NCI-H82 treated with DMSO at 0.1 percent for 48 hours (cell line): ENCODE results near the gene ZFP90.
"Not testable (repeated sequence)": the region's sequence is repeated elsewhere in the genome, so short reads cannot be mapped to it uniquely, and the experiment has no call there.

Experiments used
- DNase-seq: peaks from one replicate; lab custom pipeline; 2025; ENCODE audit not compliant: unreplicated experiment; lab: John Stamatoyannopoulos, UW

ZFP90 gene

DNA sequence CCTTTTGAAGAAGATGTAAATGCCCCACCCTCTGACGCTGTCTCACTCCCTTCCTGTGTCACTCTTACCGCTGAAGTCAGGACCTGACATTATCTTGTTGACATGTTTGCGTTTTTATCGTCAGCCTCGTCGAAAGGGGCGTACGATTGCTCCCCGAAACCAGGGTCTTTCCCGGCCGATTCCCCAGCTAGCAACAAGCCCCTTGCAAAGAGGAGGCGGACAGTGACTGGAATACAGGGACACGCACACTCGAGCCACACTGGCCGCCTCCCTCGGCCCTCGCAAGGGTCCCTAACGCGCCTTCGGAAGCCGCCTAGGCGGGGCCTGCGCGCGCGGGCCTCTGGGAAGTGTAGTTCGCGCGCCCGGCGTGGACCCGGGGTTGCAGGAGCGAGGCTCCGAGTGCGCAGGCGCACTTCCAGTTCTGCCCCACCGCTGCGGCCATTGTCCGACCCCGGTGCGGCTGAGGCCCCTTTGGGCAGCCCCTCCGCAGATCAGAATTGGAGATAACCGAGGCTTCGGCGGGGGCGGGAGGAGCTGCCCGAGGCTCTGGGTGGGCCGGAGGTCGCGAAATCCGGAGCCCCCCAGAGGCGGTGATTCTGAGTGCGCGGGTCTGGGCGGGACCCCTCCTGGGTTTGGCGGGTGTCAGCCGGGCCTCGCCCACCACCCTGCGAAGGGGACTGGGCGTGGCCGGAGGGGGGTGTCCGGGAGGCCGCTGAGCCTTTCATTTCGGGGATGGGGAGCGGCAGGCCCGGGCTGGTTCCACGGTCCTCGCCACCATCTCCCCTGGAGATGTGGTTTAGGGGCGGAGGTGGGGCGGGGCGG is at the start of gene ZFP90:
Gene ZFP90 (plus strand): TSS at position 412 of the 822 bp plus-strand sequence. CDS start 502 bp downstream, outside the sequence.
- DNase-seq, result peak; percentile 64

DNA sequence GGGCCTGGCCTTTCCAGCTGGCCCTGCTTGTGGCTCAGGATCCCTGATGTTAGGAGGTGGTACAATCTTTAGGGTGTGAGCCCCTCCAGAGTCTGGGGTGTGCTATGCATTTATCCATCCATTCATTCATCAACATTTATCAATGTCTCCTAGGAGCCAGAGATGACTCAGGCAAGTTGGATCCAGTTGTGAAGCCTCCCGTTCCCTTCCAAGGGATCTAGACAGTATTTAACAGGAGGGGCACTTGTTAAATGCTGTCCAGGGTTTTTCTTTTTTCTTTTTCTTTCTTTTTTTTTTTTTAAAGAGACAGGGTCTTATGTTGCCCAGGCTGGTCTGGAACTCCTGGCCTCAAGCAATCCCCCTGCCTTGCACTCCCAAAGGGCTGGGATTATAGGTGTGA is 48.7 kb upstream of the ZFP90 start:
- DNase-seq, result no peak

DNA sequence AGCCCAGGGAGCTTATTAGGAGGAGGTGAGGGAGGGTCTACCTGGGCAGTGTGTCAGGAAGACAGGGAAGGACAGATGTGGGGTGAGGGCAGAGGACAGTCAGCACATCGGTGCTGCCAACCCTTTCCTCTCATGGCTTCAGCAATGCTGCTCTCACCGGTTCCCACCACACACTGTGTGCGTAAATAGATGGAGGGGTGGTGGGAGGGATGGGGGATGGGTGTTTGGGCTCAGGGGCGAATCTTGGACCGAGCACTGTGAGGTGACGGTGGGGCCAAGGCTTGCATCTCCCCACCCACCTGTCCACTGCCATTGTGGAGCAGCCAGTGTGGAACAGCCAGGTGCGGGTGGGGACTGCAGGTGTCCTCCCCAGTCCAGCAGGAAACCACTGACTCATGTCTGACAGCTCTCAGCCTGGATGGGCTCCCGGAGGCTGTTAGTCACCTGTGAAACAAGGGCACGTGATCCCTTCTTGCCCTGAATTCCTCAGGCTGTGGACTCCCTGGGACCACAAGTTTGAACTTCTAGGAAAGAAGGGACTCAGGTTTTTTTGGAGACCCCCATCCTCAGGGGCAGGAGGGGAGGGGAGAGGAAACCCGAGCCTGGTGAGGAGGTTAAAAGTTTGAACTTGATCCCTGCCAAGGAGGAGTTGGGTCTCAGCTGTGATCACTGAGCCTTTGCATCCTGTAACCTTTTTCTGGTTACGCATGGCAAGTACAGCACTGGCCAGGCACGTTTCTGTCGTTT is 48.1 kb upstream of the ZFP90 start:
- DNase-seq, result no peak

- DNase-seq, result no peak
Observed at GRCh38 chr16:68491576-68491950, 47.5 kb upstream of the ZFP90 start.

- DNase-seq, result no peak
Observed at GRCh38 chr16:68492151-68492542, 46.9 kb upstream of the ZFP90 start.

DNA sequence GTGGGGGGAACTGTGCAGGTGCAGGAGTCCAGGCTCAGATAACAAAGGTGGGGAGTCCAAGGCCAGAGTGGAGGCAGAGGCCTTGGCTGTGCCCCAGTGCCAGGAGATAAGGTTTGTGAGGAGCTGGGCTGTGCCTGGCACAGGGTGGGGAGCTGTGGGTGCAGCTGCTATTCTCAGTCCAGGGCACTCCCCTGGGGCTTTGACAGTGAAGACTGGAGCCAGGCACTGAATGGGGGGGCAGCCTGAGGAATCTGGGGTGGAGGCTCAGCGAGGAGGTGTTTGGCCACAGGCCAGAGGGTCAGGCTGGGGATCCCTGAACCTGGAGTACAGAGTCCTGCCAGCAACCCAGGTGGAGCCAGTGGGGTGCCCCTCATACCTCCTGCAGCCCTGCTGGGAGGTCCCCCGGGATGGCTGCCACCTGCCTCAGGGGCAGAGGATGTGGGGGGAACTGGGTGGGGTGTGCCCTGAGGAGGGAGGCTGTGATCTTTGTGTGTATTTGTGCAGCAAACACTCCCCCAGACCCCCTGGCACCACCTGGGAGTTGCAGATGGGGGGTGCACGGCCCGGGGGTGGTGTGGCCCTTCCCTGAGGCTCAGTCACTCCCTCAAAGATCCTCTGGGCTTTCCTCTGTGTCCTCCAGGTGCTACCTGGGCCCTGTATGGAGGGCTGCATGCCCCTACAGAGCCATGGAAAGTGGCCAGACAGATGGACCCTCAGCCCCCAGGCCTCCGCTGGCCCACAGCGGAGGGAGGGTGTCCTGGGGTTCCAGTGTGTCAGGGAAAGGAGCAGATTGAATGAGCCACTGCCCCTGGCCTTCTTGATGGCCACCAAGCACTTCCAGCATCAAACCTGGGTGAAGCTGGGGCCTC is 46.3 kb upstream of the ZFP90 start:
- DNase-seq, result no peak

DNA sequence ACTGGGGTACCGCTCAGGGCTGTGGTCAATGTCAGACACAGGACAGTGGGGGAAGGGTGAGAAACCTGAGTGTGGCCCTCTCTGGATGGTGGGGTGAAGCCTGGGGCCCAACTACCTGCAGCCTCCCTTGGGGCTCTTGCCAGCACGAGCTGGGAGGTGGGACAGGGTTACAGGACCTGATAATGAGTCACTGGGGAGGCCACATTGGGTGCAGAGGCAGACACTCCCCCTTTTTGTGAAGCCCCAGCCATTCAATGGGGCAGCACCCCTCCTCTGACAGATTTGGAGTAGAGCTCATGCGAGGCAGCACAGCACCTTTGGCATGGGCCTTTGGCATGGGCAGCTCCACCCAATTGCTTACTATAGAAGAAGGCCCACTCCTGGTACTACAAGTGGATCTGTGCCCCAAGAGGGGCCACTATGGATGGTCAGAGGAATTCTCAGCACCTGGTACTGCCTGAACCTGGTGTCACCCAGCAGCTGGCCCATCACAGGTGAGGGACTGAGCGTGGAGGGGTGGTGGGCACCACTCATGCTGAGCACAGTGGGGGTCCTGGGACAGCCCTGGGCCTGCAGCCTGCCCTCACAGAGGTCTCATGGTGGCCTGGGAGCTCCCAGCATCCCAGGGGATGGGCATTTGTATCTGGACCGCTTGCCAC is 45.5 kb upstream of the ZFP90 start:
- DNase-seq, result no peak

GRCh38 chr16:68494261-68494660 is 44.8 kb upstream of the ZFP90 start:
- DNase-seq, result not testable (repeated sequence)

GRCh38 chr16:68496689-68497088 is 42.4 kb upstream of the ZFP90 start:
- DNase-seq, result no peak

- peak; percentile 48 for DNase-seq
Observed at GRCh38 chr16:68499006-68499405, 40.1 kb upstream of the ZFP90 start.

GRCh38 chr16:68503334-68503733 is 35.8 kb upstream of the ZFP90 start:
- no peak for DNase-seq

DNA sequence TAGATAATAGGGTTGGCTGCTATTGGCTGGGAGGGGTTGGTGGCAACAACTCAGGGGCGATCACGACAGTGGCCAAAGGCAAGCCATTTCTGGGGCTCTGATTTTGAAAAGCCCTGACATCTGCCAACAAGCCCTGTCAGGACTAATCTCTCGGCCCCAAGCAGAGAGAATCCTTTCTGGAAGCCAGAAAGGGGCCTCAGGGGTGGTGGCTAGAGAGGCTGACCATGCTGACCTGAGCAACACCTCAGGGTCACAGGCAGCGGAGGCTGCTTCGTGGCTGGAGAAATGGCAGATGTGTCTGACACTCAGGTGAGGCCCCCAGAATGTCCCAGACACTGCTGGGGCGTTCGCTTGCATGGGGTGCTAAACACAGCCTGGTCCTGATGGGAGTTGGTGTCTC is 35.0 kb upstream of the ZFP90 start:
- no peak for DNase-seq

- no peak for DNase-seq
Observed at GRCh38 chr16:68506331-68507053, 32.6 kb upstream of the ZFP90 start.

DNA sequence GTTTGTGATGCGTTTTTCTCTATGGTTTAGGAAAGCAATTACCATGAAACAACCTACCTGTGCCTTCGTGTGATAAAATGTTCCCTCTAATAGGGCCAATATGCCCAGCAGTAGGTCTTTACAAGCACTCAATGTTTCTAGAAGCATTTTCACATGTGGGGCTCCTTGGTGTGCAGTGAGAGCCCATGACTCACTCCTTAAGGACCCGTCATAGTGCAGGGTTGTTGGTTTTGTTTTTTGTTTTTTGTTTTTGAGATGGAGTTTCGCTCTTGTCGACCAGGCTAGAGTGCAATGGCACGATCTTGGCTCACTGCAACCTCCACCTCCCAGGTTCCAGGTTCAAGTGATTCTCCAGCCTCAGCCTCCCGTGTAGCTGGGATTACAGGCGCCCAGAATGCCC is 31.1 kb upstream of the ZFP90 start:
- no peak for DNase-seq

- DNase-seq, result no peak
Observed at GRCh38 chr16:68508641-68509240, 30.4 kb upstream of the ZFP90 start.

DNA sequence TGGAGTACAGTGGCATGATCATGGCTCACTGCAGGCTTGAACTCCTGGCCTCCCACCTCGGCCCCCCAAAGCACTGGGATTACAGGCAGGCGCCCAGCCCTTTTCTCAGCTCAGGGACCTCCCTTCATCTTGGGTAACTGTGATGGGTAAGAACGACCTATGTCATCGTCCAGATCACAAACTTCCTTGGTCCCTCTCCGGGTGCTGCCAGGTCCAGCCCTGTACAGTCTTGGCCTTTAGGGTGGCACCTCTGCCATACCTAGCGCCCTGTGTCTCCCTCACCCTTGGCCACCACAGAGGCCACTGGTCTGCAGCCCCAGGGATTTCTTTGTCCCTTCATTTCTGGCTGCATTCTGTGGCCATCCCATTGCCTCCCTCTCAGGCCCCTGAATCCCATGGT is 29.7 kb upstream of the ZFP90 start:
- no peak for DNase-seq

DNA sequence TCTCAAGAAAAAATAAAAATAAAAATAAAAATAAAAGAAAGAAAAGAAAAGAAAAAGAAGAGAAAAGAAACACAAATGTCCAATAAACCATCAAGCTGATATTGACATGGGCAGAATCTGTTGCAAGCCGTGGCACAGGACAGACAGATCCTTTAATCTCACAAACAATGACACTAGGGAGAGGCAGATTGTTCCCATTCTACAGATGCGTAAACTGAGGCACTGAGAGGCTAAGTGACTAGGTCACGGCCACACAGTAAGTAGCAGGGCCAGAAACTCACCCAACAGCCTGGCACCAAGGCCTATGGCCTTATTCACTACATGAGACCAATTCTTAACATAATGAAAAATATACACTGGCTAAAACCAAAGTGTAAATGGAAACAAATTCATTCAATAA is 28.3 kb upstream of the ZFP90 start:
- DNase-seq, result no peak

GRCh38 chr16:68512183-68512582 is 26.9 kb upstream of the ZFP90 start:
- no peak for DNase-seq

GRCh38 chr16:68512742-68513141 is 26.3 kb upstream of the ZFP90 start:
- DNase-seq, result no peak

- DNase-seq, result no peak
Observed at GRCh38 chr16:68514511-68514910, 24.6 kb upstream of the ZFP90 start.
